Stimulated activated naive CD8-positive, alpha-beta T cell treated with anti-CD3 and anti-CD28 coated beads, Interleukin-15, amount 100 ng/mL, for 72 hours (primary cell): ENCODE results near the gene CHRDL2.
"Not testable (repeated sequence)": the region's sequence is repeated elsewhere in the genome, so short reads cannot be mapped to it uniquely, and the experiment has no call there.

Experiments used
- ATAC-seq: fragments of 150-1000 bp; cut with Tn5 transposase; 2 replicates; pipeline ENCODE4 v1.10.0; 2021; ENCODE audit warnings: mild to moderate bottlenecking, moderate library complexity
- DNase-seq, 2 donors: peaks; one replicate each; pipeline ENCODE4 v3.0.0; 2021 to 2022
- H3K27ac Mint-ChIP-seq, 2 donors: one replicate each; pipeline ENCODE4 v1.8.0; 2022; ENCODE audit warnings: mild to moderate bottlenecking in 2 of 2, mixed read lengths in 2 of 2, moderate library complexity in 2 of 2
- H3K27me3 Mint-ChIP-seq: one replicate; pipeline ENCODE4 v1.8.0; 2022; ENCODE audit warnings: mixed read lengths
- H3K4me1 Mint-ChIP-seq: one replicate; pipeline ENCODE4 v1.8.0; 2022; ENCODE audit warnings: mild to moderate bottlenecking, mixed read lengths
- H3K4me3 Mint-ChIP-seq, 2 donors: one replicate each; pipeline ENCODE4 v1.8.0; 2022; ENCODE audit warnings: mild to moderate bottlenecking in 2 of 2, mixed read lengths in 2 of 2, moderate library complexity in 1 of 2
- H3K9me3 Mint-ChIP-seq, 2 donors: one replicate each; pipeline ENCODE4 v1.8.0; 2022; ENCODE audit warnings: mixed read lengths in 2 of 2

Gene CHRDL2

GRCh38 chr11:74676596-74676995, 54.6 kb downstream of the CHRDL2 start:
- no peaks in the 10 kb centered on the region for H3K9me3 Mint-ChIP-seq

DNA sequence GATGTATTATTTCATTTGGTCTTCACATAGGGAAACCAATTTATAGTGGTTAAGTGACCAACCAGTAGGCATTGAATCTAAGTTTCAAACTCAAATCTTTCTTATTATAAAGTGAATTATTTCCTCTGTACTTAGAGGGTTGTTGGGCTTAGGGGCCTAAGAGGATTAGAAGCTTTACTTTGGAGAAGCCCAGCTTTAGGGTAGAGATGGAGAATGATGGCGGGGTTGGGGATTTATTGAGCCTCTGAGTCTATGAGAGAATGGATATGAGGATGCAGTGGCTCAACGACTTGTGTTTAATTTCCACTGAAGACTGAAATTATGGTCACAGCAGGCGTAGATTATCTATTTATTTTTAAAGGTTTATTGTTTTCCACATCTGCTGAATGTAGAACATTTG, 55.5 kb downstream of the CHRDL2 start:
- H3K27ac Mint-ChIP-seq, result no peak overlapping the region
- H3K9me3 Mint-ChIP-seq, result no peaks in the 10 kb centered on the region
- DNase-seq (no peak), ATAC-seq (no peak)
- H3K4me3 Mint-ChIP-seq, result no peak overlapping the region
- H3K4me1 Mint-ChIP-seq, result no peaks in the 10 kb centered on the region
- peaks cover 8% of the 10 kb centered on the region for H3K27me3 Mint-ChIP-seq

More at GRCh38 chr11:74676596-74676995, 54.6 kb downstream of the CHRDL2 start:
- DNase-seq (no peak), ATAC-seq (no peak)
- Mint-ChIP-seq H3K27ac (no peak overlapping the region), H3K4me1 (no peaks in the 10 kb centered on the region), H3K27me3 (peaks cover 14% of the 10 kb centered on the region), H3K4me3 (no peak overlapping the region)

DNA sequence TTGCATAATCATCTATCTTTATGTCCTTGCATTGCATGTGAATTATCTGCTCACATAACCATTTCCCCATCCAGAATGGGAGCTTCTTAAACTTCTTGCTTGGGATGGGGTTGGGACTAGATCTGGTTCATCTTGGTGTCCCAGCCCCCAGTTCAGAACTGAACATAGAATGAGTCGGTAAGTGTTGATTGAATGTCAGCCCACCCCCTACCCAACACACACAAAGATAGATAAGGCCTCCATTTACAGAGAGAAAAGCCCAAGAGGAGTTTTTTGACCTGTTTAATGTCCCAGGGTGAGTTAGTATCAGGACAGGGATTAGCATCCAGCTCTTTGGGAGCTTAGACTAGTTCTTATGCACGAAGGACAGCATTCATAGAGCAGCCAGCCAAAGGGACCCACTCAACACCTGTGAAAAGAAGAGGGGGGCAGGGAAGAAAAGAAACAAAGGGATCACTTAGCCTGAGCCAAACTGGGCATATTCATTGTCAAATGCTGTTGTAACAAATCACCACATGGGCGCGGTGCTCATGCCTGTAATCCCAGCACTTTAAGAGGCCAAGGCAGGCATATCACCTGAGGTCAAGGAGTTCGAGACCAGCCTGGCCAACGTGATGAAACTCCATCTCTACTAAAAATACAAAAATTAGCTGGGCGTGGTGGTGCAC, 57.4 kb downstream of the CHRDL2 start:
- ATAC-seq (no peak), DNase-seq (no peak)
- Mint-ChIP-seq H3K9me3 (no peaks in the 10 kb centered on the region), H3K4me3 (no peak overlapping the region), H3K4me1 (no peaks in the 10 kb centered on the region), H3K27ac (no peak overlapping the region), H3K27me3 (no peaks in the 10 kb centered on the region)

DNA sequence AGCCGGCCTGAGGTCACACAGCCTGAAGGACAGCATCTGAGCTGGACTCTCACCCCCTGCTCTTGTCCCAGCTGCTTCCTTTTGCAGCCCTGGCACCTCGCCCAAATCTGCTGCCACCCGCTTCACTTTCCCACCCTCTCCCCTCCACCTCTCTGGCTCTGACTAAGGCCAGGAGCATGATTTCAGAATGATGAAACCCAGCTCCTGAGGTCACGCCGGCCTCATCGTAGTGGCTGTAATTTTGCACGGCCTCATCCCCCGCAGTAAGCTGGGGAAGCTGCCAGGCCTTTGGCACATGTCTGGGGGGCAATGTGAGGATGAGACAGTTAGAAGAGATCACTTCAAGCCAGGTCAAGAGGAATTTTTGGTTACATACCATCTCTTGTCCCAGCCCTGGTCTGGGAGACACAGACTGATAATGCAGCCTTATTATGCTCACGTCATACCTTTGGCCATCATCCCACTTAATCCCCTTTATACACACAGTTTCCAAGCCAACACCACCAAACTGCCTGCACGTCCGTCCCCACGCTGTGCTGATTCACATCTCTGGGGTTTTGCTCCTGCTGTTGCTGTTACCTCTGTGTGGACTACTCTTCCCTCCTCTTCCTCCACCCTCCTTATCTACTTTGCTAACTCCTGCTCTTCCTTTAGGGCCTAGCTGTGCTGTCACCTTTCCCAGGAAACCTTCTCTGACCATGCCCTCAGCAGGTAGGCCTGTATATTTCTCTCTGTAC, 58.1 kb downstream of the CHRDL2 start:
- Mint-ChIP-seq H3K9me3 (no peaks in the 10 kb centered on the region), H3K4me3 (no peak overlapping the region), H3K27ac (no peak overlapping the region), H3K27me3 (no peaks in the 10 kb centered on the region), H3K4me1 (no peaks in the 10 kb centered on the region)
- DNase-seq (no peak), ATAC-seq (no peak)

- no peak for DNase-seq
- Mint-ChIP-seq H3K27me3 (no peaks in the 10 kb centered on the region), H3K4me3 (no peak overlapping the region), H3K9me3 (no peaks in the 10 kb centered on the region), H3K27ac (no peak overlapping the region), H3K4me1 (no peaks in the 10 kb centered on the region)
- ATAC-seq, result no peak
Observed at GRCh38 chr11:74672332-74672955, 58.8 kb downstream of the CHRDL2 start.

DNA sequence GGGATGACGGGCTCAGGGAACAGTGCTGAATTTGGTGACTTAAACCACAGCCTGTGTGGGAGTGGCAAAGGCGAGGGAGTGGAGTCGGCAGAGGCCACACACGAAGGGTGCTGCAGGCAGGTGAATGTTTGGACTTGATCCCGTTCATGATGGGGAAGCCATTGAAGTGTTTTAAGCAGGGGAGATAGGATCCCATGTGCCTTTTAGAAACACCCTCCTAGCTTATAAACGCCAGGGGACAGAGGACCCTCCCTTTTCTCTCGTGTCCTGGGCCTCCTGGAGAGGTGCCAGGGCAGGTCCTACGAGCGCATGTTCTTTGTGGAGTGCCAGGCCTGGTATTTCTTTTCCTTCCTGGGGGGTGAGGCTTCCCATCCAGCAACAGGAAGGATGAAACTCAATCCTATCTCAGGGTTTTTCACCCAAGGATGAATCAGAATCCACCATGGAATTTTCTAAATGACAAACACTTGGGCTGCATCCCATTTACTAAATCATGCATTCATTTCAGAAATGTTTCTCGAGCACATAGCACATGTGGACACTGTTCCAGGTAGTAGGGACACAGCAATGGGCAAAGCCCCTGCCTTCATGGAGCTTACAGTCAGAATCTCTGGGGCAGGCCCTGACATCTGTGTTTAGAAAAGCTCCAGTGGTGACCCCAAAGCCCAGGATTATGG, 59.6 kb downstream of the CHRDL2 start:
- H3K9me3 Mint-ChIP-seq, result no peaks in the 10 kb centered on the region
- H3K27me3 Mint-ChIP-seq, result no peaks in the 10 kb centered on the region
- H3K4me3 Mint-ChIP-seq, result no peak overlapping the region
- DNase-seq (no peak), ATAC-seq (no peak)
- no peaks in the 10 kb centered on the region for H3K4me1 Mint-ChIP-seq
- no peak overlapping the region for H3K27ac Mint-ChIP-seq

- H3K27me3 Mint-ChIP-seq, result no peaks in the 10 kb centered on the region
- H3K27ac Mint-ChIP-seq, result no peak overlapping the region
- no peaks in the 10 kb centered on the region for H3K4me1 Mint-ChIP-seq
- no peak for DNase-seq
- H3K4me3 Mint-ChIP-seq, result no peak overlapping the region
- no peak for ATAC-seq
- no peaks in the 10 kb centered on the region for H3K9me3 Mint-ChIP-seq
Observed at GRCh38 chr11:74670171-74670570, 61.1 kb downstream of the CHRDL2 start.

GRCh38 chr11:74669211-74670160, 61.7 kb downstream of the CHRDL2 start:
- Mint-ChIP-seq H3K27me3 (no peaks in the 10 kb centered on the region), H3K4me3 (no peak overlapping the region)

DNA sequence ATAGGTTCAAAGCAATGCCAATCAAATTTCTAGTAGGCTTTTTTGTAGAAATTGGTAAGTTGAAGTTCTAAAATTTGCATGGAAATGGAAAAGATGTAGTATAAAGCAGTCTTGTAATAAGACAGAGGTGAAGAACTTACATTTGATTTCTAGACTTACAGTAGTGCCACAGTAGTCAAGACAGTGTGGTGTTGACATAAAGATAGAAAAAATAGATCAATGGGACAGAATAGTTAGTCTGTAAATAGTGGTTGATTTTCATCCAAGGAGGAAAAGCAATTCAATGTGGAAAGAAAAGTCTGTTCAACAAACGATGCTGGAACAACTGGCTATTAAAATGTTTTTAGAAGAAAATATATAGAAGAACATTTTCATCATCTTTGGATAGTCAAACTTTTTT, 67.9 kb downstream of the CHRDL2 start:
- peaks cover 14 to 30% of the 10 kb centered on the region in 2 donors for H3K9me3 Mint-ChIP-seq
- no peaks in the 10 kb centered on the region for H3K27me3 Mint-ChIP-seq
- no peak overlapping the region for H3K4me3 Mint-ChIP-seq
- H3K4me1 Mint-ChIP-seq, result no peaks in the 10 kb centered on the region
- ATAC-seq (no peak), DNase-seq (no peak)
- H3K27ac Mint-ChIP-seq, result no peak overlapping the region

More at GRCh38 chr11:74669211-74670160, 61.7 kb downstream of the CHRDL2 start:
- Mint-ChIP-seq H3K27ac (no peak overlapping the region), H3K9me3 (no peaks in the 10 kb centered on the region), H3K4me1 (no peaks in the 10 kb centered on the region)
- DNase-seq (no peak), ATAC-seq (no peak)

GRCh38 chr11:74662487-74663103, 68.6 kb downstream of the CHRDL2 start:
- no peak for ATAC-seq
- Mint-ChIP-seq H3K27me3 (no peaks in the 10 kb centered on the region), H3K4me1 (no peaks in the 10 kb centered on the region), H3K27ac (peak overlapping the region in 1 of 2 donors; percentile 55), H3K9me3 (peaks cover 14 to 35% of the 10 kb centered on the region in 2 donors), H3K4me3 (no peak overlapping the region)
- no peak for DNase-seq

DNA sequence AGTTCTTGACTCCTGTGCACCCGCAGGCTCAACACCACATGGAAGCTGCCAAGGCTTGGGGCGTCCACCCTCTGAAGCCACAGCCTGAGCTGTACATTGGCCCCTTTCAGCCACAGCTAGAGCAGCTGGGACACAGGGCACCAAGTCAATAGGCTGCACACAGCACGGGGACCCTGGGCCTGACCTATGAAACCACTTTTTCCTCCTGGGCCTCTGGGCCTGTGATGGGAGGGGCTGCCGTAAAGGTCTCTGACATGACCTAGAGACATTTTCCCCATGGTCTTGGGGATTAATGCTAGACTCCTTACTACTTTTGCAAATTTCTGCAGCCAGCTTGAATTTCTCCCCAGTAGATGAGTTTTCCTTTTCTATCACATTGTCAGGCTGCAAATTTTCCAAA, 72.1 kb downstream of the CHRDL2 start:
- H3K9me3 Mint-ChIP-seq, result peaks cover 14 to 35% of the 10 kb centered on the region in 2 donors
- H3K4me1 Mint-ChIP-seq, ATAC-seq, H3K27ac Mint-ChIP-seq, H3K27me3 Mint-ChIP-seq, DNase-seq, H3K4me3 Mint-ChIP-seq: not testable (repeated sequence)

- no peak for ATAC-seq
- Mint-ChIP-seq H3K9me3 (peaks cover 8 to 26% of the 10 kb centered on the region in 2 donors), H3K27ac (no peak overlapping the region), H3K4me3 (no peak overlapping the region), H3K27me3 (no peaks in the 10 kb centered on the region), H3K4me1 (no peaks in the 10 kb centered on the region)
- no peak for DNase-seq
Observed at GRCh38 chr11:74654976-74655375, 76.2 kb downstream of the CHRDL2 start.

GRCh38 chr11:74650498-74650897, 80.7 kb downstream of the CHRDL2 start:
- H3K27ac Mint-ChIP-seq, result peak overlapping the region in 1 of 2 donors; percentile 80
- H3K9me3 Mint-ChIP-seq, result peaks cover 0 to 5% of the 10 kb centered on the region in 2 donors
- H3K4me1 Mint-ChIP-seq, result no peaks in the 10 kb centered on the region
- H3K4me3 Mint-ChIP-seq, result no peak overlapping the region
- DNase-seq (no peak), ATAC-seq (no peak)
- H3K27me3 Mint-ChIP-seq, result no peaks in the 10 kb centered on the region

DNA sequence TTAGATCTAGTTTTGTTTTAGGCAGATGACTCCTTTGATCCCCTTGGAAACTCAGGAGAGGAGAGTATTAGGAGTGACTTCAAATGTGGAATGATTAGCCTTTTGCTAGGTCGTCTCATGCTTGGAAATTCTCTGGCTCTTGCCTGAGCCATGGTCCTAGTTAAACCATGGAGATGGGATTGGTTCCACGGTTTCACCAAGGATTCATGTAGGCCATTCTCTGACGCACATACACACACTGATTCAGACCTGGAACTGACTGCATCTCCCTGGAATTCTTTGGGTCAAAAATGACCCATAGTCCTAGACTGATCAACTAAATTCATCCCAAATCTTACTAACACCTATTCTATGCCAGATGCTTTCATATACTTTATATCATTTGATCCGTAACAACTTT, 82.3 kb downstream of the CHRDL2 start:
- H3K4me3 Mint-ChIP-seq, result no peak overlapping the region
- ATAC-seq, result no peak

More for the DNA sequence above, 82.3 kb downstream of the CHRDL2 start:
- Mint-ChIP-seq H3K9me3 (peaks cover 0 to 5% of the 10 kb centered on the region in 2 donors), H3K27ac (no peak overlapping the region), H3K4me1 (no peaks in the 10 kb centered on the region), H3K27me3 (no peaks in the 10 kb centered on the region)
- DNase-seq, result no peak
